ENCODE results near the gene GCA.

DNA sequence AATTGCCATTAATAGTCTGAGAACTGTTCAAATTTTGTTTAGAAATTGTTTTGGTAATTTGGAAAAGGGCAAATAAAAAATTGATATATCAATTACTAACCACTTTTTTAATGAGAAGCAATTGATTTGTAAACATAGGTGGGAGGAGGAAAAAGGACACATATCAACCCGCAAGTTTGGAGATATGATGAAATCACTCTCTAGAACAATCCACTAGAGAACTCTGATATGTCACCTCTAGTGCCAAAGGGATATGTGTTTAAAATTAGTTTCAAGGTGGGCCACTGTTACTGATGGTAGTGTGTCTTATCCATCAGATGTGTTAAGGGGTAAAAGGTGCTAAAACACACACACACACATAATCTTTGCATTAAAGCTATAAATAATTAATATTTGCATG lies 42.1 kb upstream of the GCA start:
- TF ChIP-seq, protein P1, sequence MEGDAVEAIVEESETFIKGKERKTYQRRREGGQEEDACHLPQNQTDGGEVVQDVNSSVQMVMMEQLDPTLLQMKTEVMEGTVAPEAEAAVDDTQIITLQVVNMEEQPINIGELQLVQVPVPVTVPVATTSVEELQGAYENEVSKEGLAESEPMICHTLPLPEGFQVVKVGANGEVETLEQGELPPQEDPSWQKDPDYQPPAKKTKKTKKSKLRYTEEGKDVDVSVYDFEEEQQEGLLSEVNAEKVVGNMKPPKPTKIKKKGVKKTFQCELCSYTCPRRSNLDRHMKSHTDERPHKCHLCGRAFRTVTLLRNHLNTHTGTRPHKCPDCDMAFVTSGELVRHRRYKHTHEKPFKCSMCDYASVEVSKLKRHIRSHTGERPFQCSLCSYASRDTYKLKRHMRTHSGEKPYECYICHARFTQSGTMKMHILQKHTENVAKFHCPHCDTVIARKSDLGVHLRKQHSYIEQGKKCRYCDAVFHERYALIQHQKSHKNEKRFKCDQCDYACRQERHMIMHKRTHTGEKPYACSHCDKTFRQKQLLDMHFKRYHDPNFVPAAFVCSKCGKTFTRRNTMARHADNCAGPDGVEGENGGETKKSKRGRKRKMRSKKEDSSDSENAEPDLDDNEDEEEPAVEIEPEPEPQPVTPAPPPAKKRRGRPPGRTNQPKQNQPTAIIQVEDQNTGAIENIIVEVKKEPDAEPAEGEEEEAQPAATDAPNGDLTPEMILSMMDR (IDR thresholded peaks at IDR 0.05; ENCODE audit: insufficient read depth, low read depth, low read length) = no peak
- no peak for TF ChIP-seq EZH2 (IDR thresholded peaks at IDR 0.05; ENCODE audit: insufficient read depth, low read length)
